HCT116 (cell line): ENCODE data around the gene CDH26. TPM values are rescaled to one million over a fixed set of nuclear protein-coding genes. Genes with fewer than 3 reads are reported as not detected.

ENCODE experiments used
- ATAC-seq: fragments of 200-7000 bp; cut with Tn5 transposase; 2 replicates; pipeline ENCODE4 v1.9.1; 2020; ENCODE audit warnings: mild to moderate bottlenecking, moderate library complexity
- BruUV-seq: library from RNA; stranded (reverse); fragments of 400-500 nt; replicated peaks from 2 replicates; lab custom pipeline; 2021; lab: Mats Ljungman, UMichigan
- CTCF ChIA-PET: fragments of 300-600 bp; sonication (Branson Sonifier 250); formaldehyde crosslinking; loops from one replicate; lab custom pipeline; 2021; ENCODE audit warnings: antibody characterized with exemption; lab: Charles Lee
- POLR2A ChIA-PET: fragments of 300-600, 350-600 bp; sonication (Branson Sonifier 250); formaldehyde crosslinking; loops from one replicate; lab custom pipeline; 2021; ENCODE audit warnings: antibody characterized with exemption; lab: Charles Lee
- RAD21 ChIA-PET, 2 experiments: fragments of 300-600 bp; sonication (Branson Sonifier 250); formaldehyde crosslinking; loops; one replicate each; lab custom pipeline; 2023; ENCODE audit warnings: low total read pairs in 2 of 2; ENCODE audit not compliant: uncharacterized antibody in 2 of 2, unreplicated experiment in 2 of 2, low non-redundant PET in 1 of 2; lab: Charles Lee
- DNase-seq: peaks from one replicate; pipeline ENCODE4 v3.0.0-alpha.2; 2010; ENCODE audit warnings: low read depth, low spot score
- H2AFZ ChIP-seq: fragments of 200-600 bp; shearing (Covaris generic), sonication (generic); 2 replicates; pipeline ENCODE4 v1.6.1; 2017; ENCODE audit warnings: low read depth, mixed run types, mixed read lengths, antibody characterized with exemption, low read length; ENCODE audit not compliant: poor library complexity, severe bottlenecking
- H3K27ac ChIP-seq: 2 replicates; pipeline ENCODE4 v1.5.1; 2012; ENCODE audit warnings: low read depth, low read length
- H3K27me3 ChIP-seq: fragments of 200-600 bp; sonication (generic); 2 replicates; pipeline ENCODE4 v1.6.1; 2016; ENCODE audit warnings: mixed run types, low read length, mixed read lengths; ENCODE audit not compliant: insufficient read depth
- H3K36me3 ChIP-seq, 2 experiments: fragments of 200-500 bp in 1 of 2; fragments of 200-600 bp in 1 of 2; sonication (Bioruptor generic) in 1 of 2; sonication (generic) in 1 of 2; 2 replicates each; pipeline versions ENCODE4 v1.5.1 to v1.6.1; 2014 to 2016; ENCODE audit warnings: low read length in 2 of 2, inconsistent platforms in 1 of 2, mixed read lengths in 1 of 2, mixed run types in 1 of 2; ENCODE audit not compliant: insufficient read depth in 2 of 2, control insufficient read depth in 1 of 2
- H3K4me1 ChIP-seq, 2 experiments: fragments of 200-600 bp in 1 of 2; sonication (generic) in 1 of 2; 2 replicates each; pipeline versions ENCODE4 v1.5.1 to v1.6.1; 2012 to 2017; ENCODE audit warnings: low read length in 2 of 2, inconsistent platforms in 1 of 2, mild to moderate bottlenecking in 1 of 2, mixed read lengths in 1 of 2, mixed run types in 1 of 2, moderate library complexity in 1 of 2; ENCODE audit not compliant: insufficient read depth in 2 of 2, control insufficient read depth in 1 of 2
- H3K4me2 ChIP-seq: fragments of 200-600 bp; sonication (generic); 2 replicates; pipeline ENCODE4 v1.6.1; 2017; ENCODE audit warnings: mixed run types, low read length, mixed read lengths
- H3K4me3 ChIP-seq, 2 experiments: fragments of 200-600 bp in 1 of 2; sonication (generic) in 1 of 2; replicated peaks in 1 of 2; 2 replicates each; pipeline ENCODE4 v1.5.1; 2011 to 2016; ENCODE audit warnings: low read length in 2 of 2, control low read depth in 1 of 2, low read depth in 1 of 2, mild to moderate bottlenecking in 1 of 2, mixed read lengths in 1 of 2, mixed run types in 1 of 2
- H3K79me2 ChIP-seq: fragments of 200-600 bp; sonication (generic); 2 replicates; pipeline ENCODE4 v1.6.1; 2017; ENCODE audit warnings: mild to moderate bottlenecking, mixed run types, low read length, moderate library complexity, mixed read lengths; ENCODE audit not compliant: insufficient read depth
- H3K9ac ChIP-seq: fragments of 200-600 bp; sonication (generic); 2 replicates; pipeline ENCODE4 v1.6.1; 2016; ENCODE audit warnings: low read length, mixed read lengths
- H3K9me2 ChIP-seq: fragments of 200-600 bp; sonication (generic), shearing (Covaris generic); 2 replicates; pipeline ENCODE4 v1.6.1; 2017; ENCODE audit warnings: mixed run types, mild to moderate bottlenecking, moderate library complexity; ENCODE audit not compliant: insufficient read depth
- H3K9me3 ChIP-seq, 2 experiments: fragments of 200-500 bp in 1 of 2; fragments of 200-600 bp in 1 of 2; sonication (Bioruptor generic) in 1 of 2; sonication (generic) in 1 of 2; 2 replicates each; pipeline ENCODE4 v1.6.1; 2014 to 2017; ENCODE audit warnings: low read length in 2 of 2, mixed read lengths in 2 of 2, inconsistent platforms in 1 of 2, low read depth in 1 of 2, mild to moderate bottlenecking in 1 of 2, mixed run types in 1 of 2, moderate library complexity in 1 of 2; ENCODE audit not compliant: control insufficient read depth in 1 of 2, insufficient read depth in 1 of 2
- H4K20me1 ChIP-seq: fragments of 200-600 bp; sonication (generic), shearing (Covaris generic); 2 replicates; pipeline ENCODE4 v1.6.1; 2017; ENCODE audit warnings: mixed run types, mild to moderate bottlenecking, moderate library complexity; ENCODE audit not compliant: insufficient read depth
- EZH2phosphoT487 ChIP-seq: fragments of 200-600 bp; IDR thresholded peaks from 2 replicates; pipeline ENCODE4 v1.6.1; 2018; ENCODE audit warnings: antibody characterized with exemption, borderline replicate concordance
- FOSL1 ChIP-seq: IDR thresholded peaks from 2 replicates; pipeline ENCODE4 v1.6.1; 2012; ENCODE audit warnings: low read depth
- TCF7L2 ChIP-seq: IDR thresholded peaks from 2 replicates; pipeline ENCODE4 v1.7.0; 2011; ENCODE audit warnings: borderline replicate concordance, inconsistent platforms; ENCODE audit not compliant: insufficient read depth, insufficient read length; ENCODE audit errors: extremely low read depth
- YY1 ChIP-seq: IDR thresholded peaks from 2 replicates; pipeline ENCODE4 v1.6.1; 2011; ENCODE audit warnings: low read length, low read depth, moderate library complexity, mild to moderate bottlenecking; ENCODE audit not compliant: insufficient replicate concordance; ENCODE audit errors: extremely low read depth
- intact Hi-C: fragments of 100-400 bp; cut with micrococcal nuclease; formaldehyde crosslinking; loops from 2 replicates; pipeline ENCODE4 v1.10.0; 2022
- total RNA-seq: library from RNA; stranded (reverse); gene quantifications from one replicate; pipeline ENCODE4 v1.2.1, GENCODE V29; 2021; ENCODE audit not compliant: unreplicated experiment
- TF ChIP-seq, protein P1 (sequence below): IDR thresholded peaks from 2 replicates; pipeline ENCODE4 v1.6.1; 2012

Gene CDH26
- total RNA-seq, 1 experiment from 2014 or later: 0.34 TPM

DNA sequence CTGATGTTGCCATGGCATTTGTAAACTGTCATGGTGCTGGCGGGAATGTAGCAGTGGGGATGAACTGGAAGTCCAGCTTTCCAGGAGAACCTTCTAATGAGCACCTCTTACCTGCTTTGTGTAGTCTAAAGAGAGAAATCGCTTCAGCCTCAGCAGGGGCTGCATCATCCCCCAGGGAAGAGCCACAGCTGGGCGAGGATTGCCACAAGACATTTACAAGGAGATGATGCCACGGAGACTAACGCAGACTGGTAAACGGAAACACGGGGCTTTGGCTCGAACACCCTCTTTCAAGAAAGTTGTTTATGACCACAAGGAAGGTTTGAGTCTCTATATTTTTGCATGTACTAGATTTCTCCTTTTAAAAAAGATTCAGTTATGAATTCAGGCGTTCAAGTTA is 72.9 kb downstream of the CDH26 start:
- Histone ChIP-seq H3K36me3 (no peaks in the 10 kb centered on the region), H3K27ac (no peak overlapping the region), H3K4me1 (no peaks in the 10 kb centered on the region), H4K20me1 (no peaks in the 10 kb centered on the region), H3K9ac (no peak overlapping the region), H3K4me3 (no peak overlapping the region), H2AFZ (no peak overlapping the region), H3K27me3 (0 out of 2 replicates have a peak, but pooled peaks cover 4% of the 10 kb centered on the region), H3K9me3 (no peaks in the 10 kb centered on the region), H3K9me2 (no peaks in the 10 kb centered on the region), H3K79me2 (no peaks in the 10 kb centered on the region), H3K4me2 (no peak overlapping the region)
- ChIA-PET POLR2A (no interaction called here), CTCF (no interaction called here), RAD21 (no interaction called here)
- DNase-seq (no peak), ATAC-seq (no peak)
- intact Hi-C loops: no loop called here
- TF ChIP-seq TCF7L2: no peak
- TF ChIP-seq, protein P1, sequence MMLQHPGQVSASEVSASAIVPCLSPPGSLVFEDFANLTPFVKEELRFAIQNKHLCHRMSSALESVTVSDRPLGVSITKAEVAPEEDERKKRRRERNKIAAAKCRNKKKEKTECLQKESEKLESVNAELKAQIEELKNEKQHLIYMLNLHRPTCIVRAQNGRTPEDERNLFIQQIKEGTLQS: no peak
- BruUV-seq: no TSS peak

DNA sequence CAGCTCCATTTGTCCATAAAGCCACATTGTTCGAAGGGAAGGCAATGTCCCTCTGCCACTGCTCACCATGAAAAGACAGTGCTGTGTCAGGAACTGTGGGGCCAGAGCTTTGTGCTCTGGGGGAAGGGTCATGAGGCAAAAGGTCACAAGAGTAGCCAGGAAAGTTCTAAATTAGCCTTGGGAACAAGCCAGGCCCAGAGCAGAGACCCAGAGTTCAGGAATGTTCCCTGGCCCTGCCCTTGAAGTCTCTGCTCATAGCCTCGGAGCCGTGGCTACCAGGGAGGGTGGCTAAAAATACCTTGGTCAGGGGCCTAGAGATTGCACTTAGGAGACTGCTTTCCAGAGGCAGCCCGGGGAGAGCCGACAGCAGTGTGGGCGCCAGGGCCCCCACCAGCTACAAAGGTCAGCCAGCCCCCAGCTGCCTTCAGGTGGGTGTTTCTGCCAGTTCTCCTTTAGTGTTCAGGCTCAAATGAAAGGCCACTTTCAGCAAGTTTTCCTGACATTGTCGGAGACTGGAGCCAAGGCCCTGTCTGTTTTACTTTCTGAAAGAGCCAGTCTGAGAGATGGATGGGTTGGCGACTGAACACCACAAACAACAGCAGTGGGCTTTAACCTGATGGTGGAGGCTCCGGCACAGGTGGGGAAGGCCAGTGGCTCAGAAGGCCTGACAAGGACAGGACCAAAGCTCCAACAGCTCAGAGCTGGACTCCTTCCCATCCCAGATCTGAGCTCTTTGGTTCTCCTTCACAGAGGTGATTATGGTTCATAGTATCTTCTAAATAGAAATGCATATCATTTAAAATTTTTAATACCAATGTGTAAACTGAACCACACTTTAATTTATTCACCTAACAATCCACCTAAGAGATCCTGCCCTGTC is 76.2 kb downstream of the CDH26 start:
- H2AFZ ChIP-seq: no peak overlapping the region
- no peaks in the 10 kb centered on the region for H3K9me3 ChIP-seq
- H3K4me3 ChIP-seq: no peak overlapping the region
- H3K9ac ChIP-seq: no peak overlapping the region
- no peaks in the 10 kb centered on the region for H3K27me3 ChIP-seq
- POLR2A ChIA-PET: no interaction called here
- ATAC-seq (no peak), DNase-seq (no peak)
- no peaks in the 10 kb centered on the region for H3K79me2 ChIP-seq
- no peaks in the 10 kb centered on the region for H3K9me2 ChIP-seq
- no peaks in the 10 kb centered on the region for H3K36me3 ChIP-seq
- intact Hi-C loops: no loop called here
- no peak overlapping the region for H3K4me2 ChIP-seq
- no TSS peak for BruUV-seq
- peaks cover 0 to 9% of the 10 kb centered on the region in 2 experiments; a peak in 2 of 4 replicates for H3K4me1 ChIP-seq
- TF ChIP-seq EZH2phosphoT487: no peak
- no peak for TF ChIP-seq YY1
- TF ChIP-seq FOSL1: no peak
- CTCF ChIA-PET: no interaction called here
- no peak overlapping the region for H3K27ac ChIP-seq
- RAD21 ChIA-PET: no interaction called here
- H4K20me1 ChIP-seq: no peaks in the 10 kb centered on the region
